IgD-negative memory B cell (primary cell): Measurements from ENCODE around the gene PPP2R3A. TPM values are rescaled to one million over a fixed set of nuclear protein-coding genes. Genes with fewer than 3 reads are reported as not detected.
"Not testable (repeated sequence)": the region's sequence is repeated elsewhere in the genome, so short reads cannot be mapped to it uniquely, and the experiment has no call there.

ENCODE experiments used
- H3K27ac Mint-ChIP-seq, 3 donors: one replicate each; pipeline ENCODE4 v1.8.0; 2020 to 2022; ENCODE audit warnings: mild to moderate bottlenecking in 3 of 3, mixed read lengths in 3 of 3, moderate library complexity in 1 of 3
- H3K27me3 Mint-ChIP-seq: one replicate; pipeline ENCODE4 v1.8.0; 2021; ENCODE audit warnings: mixed read lengths
- H3K36me3 Mint-ChIP-seq: one replicate; pipeline ENCODE4 v1.8.0; 2020; ENCODE audit warnings: mild to moderate bottlenecking, mixed read lengths
- H3K4me1 Mint-ChIP-seq, 3 donors: one replicate each; pipeline ENCODE4 v1.8.0; 2020 to 2022; ENCODE audit warnings: mixed read lengths in 3 of 3, mild to moderate bottlenecking in 1 of 3
- H3K4me3 Mint-ChIP-seq, 4 donors: one replicate each; pipeline ENCODE4 v1.8.0; 2020 to 2022; ENCODE audit warnings: mild to moderate bottlenecking in 4 of 4, mixed read lengths in 4 of 4, moderate library complexity in 3 of 4
- H3K9me3 Mint-ChIP-seq, 3 donors: one replicate each; pipeline ENCODE4 v1.8.0; 2020 to 2021; ENCODE audit warnings: mixed read lengths in 3 of 3, mild to moderate bottlenecking in 1 of 3
- polyA plus RNA-seq: library from polyadenylated mRNA; unstranded; fragments of 300-500 nt; fragmentation: Illumina TruSeq; gene quantifications from one replicate; pipeline ENCODE4 v1.2.3, GENCODE V29; 2021

PPP2R3A gene
- polyA plus RNA-seq, 1 donor from 2014 or later: 0.06 TPM

GRCh38 chr3:136122006-136122405 lies 156.5 kb downstream of the PPP2R3A start:
- Mint-ChIP-seq H3K27me3 (peaks cover 6% of the 10 kb centered on the region), H3K36me3 (no peaks in the 10 kb centered on the region), H3K4me3 (no peak overlapping the region), H3K9me3 (peaks cover 0 to 7% (median 7%) of the 10 kb centered on the region in 3 donors), H3K27ac (no peak overlapping the region), H3K4me1 (peaks cover 1 to 5% (median 5%) of the 10 kb centered on the region in 3 donors)

GRCh38 chr3:136131647-136132046 lies 166.1 kb downstream of the PPP2R3A start:
- not testable (repeated sequence) for H3K27me3 Mint-ChIP-seq, H3K4me1 Mint-ChIP-seq, H3K9me3 Mint-ChIP-seq, H3K27ac Mint-ChIP-seq, H3K36me3 Mint-ChIP-seq, H3K4me3 Mint-ChIP-seq

GRCh38 chr3:136134091-136134490 lies 168.6 kb downstream of the PPP2R3A start:
- no peak overlapping the region for H3K27ac Mint-ChIP-seq
- peaks cover under 1% of the 10 kb centered on the region for H3K36me3 Mint-ChIP-seq
- no peaks in the 10 kb centered on the region for H3K27me3 Mint-ChIP-seq
- H3K9me3 Mint-ChIP-seq: no peaks in the 10 kb centered on the region
- H3K4me1 Mint-ChIP-seq: no peaks in the 10 kb centered on the region
- H3K4me3 Mint-ChIP-seq: no peak overlapping the region

- H3K4me3 Mint-ChIP-seq: no peak overlapping the region
- H3K27ac Mint-ChIP-seq: peak overlapping the region in 1 of 3 donors; percentile 67
- no peaks in the 10 kb centered on the region for H3K4me1 Mint-ChIP-seq
- H3K9me3 Mint-ChIP-seq: no peaks in the 10 kb centered on the region
- H3K27me3 Mint-ChIP-seq: no peaks in the 10 kb centered on the region
- H3K36me3 Mint-ChIP-seq: no peaks in the 10 kb centered on the region
These were observed 169.7 kb downstream of the PPP2R3A start for GRCh38 chr3:136135039-136135802.

- Mint-ChIP-seq H3K36me3 (no peaks in the 10 kb centered on the region), H3K27ac (no peak overlapping the region)
These were observed 170.9 kb downstream of the PPP2R3A start for GRCh38 chr3:136136454-136136853.

GRCh38 chr3:136141291-136141785 lies 175.8 kb downstream of the PPP2R3A start:
- no peak overlapping the region for H3K27ac Mint-ChIP-seq

More at GRCh38 chr3:136136454-136136853, 170.9 kb downstream of the PPP2R3A start:
- Mint-ChIP-seq H3K27me3 (no peaks in the 10 kb centered on the region), H3K4me1 (peaks cover 0 to 4% (median 0%) of the 10 kb centered on the region in 3 donors), H3K9me3 (no peaks in the 10 kb centered on the region), H3K4me3 (no peak overlapping the region)

GRCh38 chr3:136141891-136142290 lies 176.4 kb downstream of the PPP2R3A start:
- Mint-ChIP-seq H3K27ac (no peak overlapping the region), H3K4me1 (peaks cover 0 to 4% (median 1%) of the 10 kb centered on the region in 3 donors), H3K36me3 (no peaks in the 10 kb centered on the region), H3K27me3 (no peaks in the 10 kb centered on the region), H3K9me3 (no peaks in the 10 kb centered on the region), H3K4me3 (no peak overlapping the region)

More at GRCh38 chr3:136141291-136141785, 175.8 kb downstream of the PPP2R3A start:
- Mint-ChIP-seq H3K27me3 (no peaks in the 10 kb centered on the region), H3K4me1 (peaks cover 0 to 4% (median 1%) of the 10 kb centered on the region in 3 donors), H3K9me3 (no peaks in the 10 kb centered on the region), H3K36me3 (no peaks in the 10 kb centered on the region), H3K4me3 (no peak overlapping the region)

- H3K4me1 Mint-ChIP-seq: peaks cover under 1 to 4% (median 2%) of the 10 kb centered on the region in 3 donors
These were observed 177.1 kb downstream of the PPP2R3A start for GRCh38 chr3:136142592-136142991.

GRCh38 chr3:136144397-136144796 lies 178.9 kb downstream of the PPP2R3A start:
- H3K27ac Mint-ChIP-seq, H3K9me3 Mint-ChIP-seq, H3K27me3 Mint-ChIP-seq, H3K36me3 Mint-ChIP-seq, H3K4me3 Mint-ChIP-seq: not testable (repeated sequence)
- H3K4me1 Mint-ChIP-seq: peaks cover 6 to 11% (median 11%) of the 10 kb centered on the region in 3 donors

More at GRCh38 chr3:136142592-136142991, 177.1 kb downstream of the PPP2R3A start:
- Mint-ChIP-seq H3K27me3 (no peaks in the 10 kb centered on the region), H3K36me3 (no peaks in the 10 kb centered on the region), H3K9me3 (no peaks in the 10 kb centered on the region), H3K4me3 (no peak overlapping the region), H3K27ac (peak overlapping the region in 1 of 3 donors; percentile 47)

GRCh38 chr3:136146981-136147729 lies 181.6 kb downstream of the PPP2R3A start:
- no peaks in the 10 kb centered on the region for H3K9me3 Mint-ChIP-seq
- no peaks in the 10 kb centered on the region for H3K36me3 Mint-ChIP-seq
- no peaks in the 10 kb centered on the region for H3K27me3 Mint-ChIP-seq
- H3K27ac Mint-ChIP-seq: peak overlapping the region in 1 of 3 donors; percentile 37
- no peak overlapping the region for H3K4me3 Mint-ChIP-seq
- peaks cover 15 to 30% (median 28%) of the 10 kb centered on the region in 3 donors for H3K4me1 Mint-ChIP-seq

- Mint-ChIP-seq H3K36me3 (no peaks in the 10 kb centered on the region), H3K4me3 (no peak overlapping the region), H3K27ac (peak overlapping the region in 2 of 3 donors; percentile 72 to 79), H3K9me3 (no peaks in the 10 kb centered on the region), H3K4me1 (peaks cover 21 to 47% (median 37%) of the 10 kb centered on the region in 3 donors), H3K27me3 (no peaks in the 10 kb centered on the region)
These were observed 184.1 kb downstream of the PPP2R3A start for GRCh38 chr3:136149667-136150066.

- Mint-ChIP-seq H3K9me3 (no peaks in the 10 kb centered on the region), H3K4me3 (no peak overlapping the region), H3K27ac (no peak overlapping the region), H3K27me3 (no peaks in the 10 kb centered on the region), H3K4me1 (peaks cover 28 to 58% (median 45%) of the 10 kb centered on the region in 3 donors), H3K36me3 (peaks cover 3% of the 10 kb centered on the region)
These were observed 185.7 kb downstream of the PPP2R3A start for GRCh38 chr3:136151219-136151618.

GRCh38 chr3:136152176-136152843 lies 186.8 kb downstream of the PPP2R3A start:
- no peaks in the 10 kb centered on the region for H3K9me3 Mint-ChIP-seq
- peaks cover 29 to 60% (median 49%) of the 10 kb centered on the region in 3 donors for H3K4me1 Mint-ChIP-seq
- H3K36me3 Mint-ChIP-seq: peaks cover 3% of the 10 kb centered on the region
- H3K4me3 Mint-ChIP-seq: no peak overlapping the region
- no peaks in the 10 kb centered on the region for H3K27me3 Mint-ChIP-seq
- H3K27ac Mint-ChIP-seq: peak overlapping the region in 1 of 3 donors; percentile 39

GRCh38 chr3:136152963-136153362 lies 187.4 kb downstream of the PPP2R3A start:
- H3K9me3 Mint-ChIP-seq: no peaks in the 10 kb centered on the region
- H3K27ac Mint-ChIP-seq: peak overlapping the region in 2 of 3 donors; percentile 14 to 39
- H3K4me1 Mint-ChIP-seq: peaks cover 31 to 63% (median 48%) of the 10 kb centered on the region in 3 donors
- H3K36me3 Mint-ChIP-seq: peaks cover 4% of the 10 kb centered on the region
- no peak overlapping the region for H3K4me3 Mint-ChIP-seq
- no peaks in the 10 kb centered on the region for H3K27me3 Mint-ChIP-seq

- Mint-ChIP-seq H3K27ac (no peak overlapping the region), H3K4me1 (peaks cover 34 to 47% (median 43%) of the 10 kb centered on the region in 3 donors), H3K27me3 (no peaks in the 10 kb centered on the region), H3K4me3 (peak overlapping the region in 1 of 4 donors; percentile 2), H3K9me3 (peaks cover 0 to 2% (median 0%) of the 10 kb centered on the region in 3 donors), H3K36me3 (peaks cover 16% of the 10 kb centered on the region)
These were observed 196.0 kb downstream of the PPP2R3A start for GRCh38 chr3:136161516-136161915.
